HEK293T (cell line): ENCODE measurements around the gene SAMSN1.

Experiments
- CTCF ChIA-PET: fragments of 350-600 bp; formaldehyde crosslinking; extraction: SDS; loops from one replicate; lab custom pipeline; 2021; ENCODE audit warnings: antibody characterized with exemption, inconsistent platforms; lab: Yijun Ruan, JAX
- POLR2A ChIA-PET: fragments of 350-600 bp; formaldehyde crosslinking; extraction: SDS; loops from one replicate; lab custom pipeline; 2020; ENCODE audit warnings: antibody characterized with exemption, inconsistent platforms; lab: Yijun Ruan, JAX
- DNase-seq: peaks from one replicate; pipeline ENCODE4 v3.0.0; 2012; ENCODE audit warnings: mixed read lengths; ENCODE audit errors: extremely low spot score
- ARNT ChIP-seq: fragments of 450-650 bp; IDR thresholded peaks from 2 replicates; pipeline ENCODE4 v1.6.1; 2017; ENCODE audit warnings: mild to moderate bottlenecking
- BHLHE40 ChIP-seq: fragments of 450-650 bp; IDR thresholded peaks from 2 replicates; pipeline ENCODE4 v1.6.1; 2016; ENCODE audit warnings: mild to moderate bottlenecking, moderate library complexity, borderline replicate concordance
- CTBP1 ChIP-seq: fragments of 450-650 bp; IDR thresholded peaks from 2 replicates; pipeline ENCODE4 v1.6.1; 2016; ENCODE audit warnings: borderline replicate concordance
- ELF4 ChIP-seq: fragments of 450-650 bp; IDR thresholded peaks from 2 replicates; pipeline ENCODE4 v1.6.1; 2017; ENCODE audit warnings: antibody characterized with exemption
- FOXA1 ChIP-seq: fragments of 450-650 bp; IDR thresholded peaks from 2 replicates; pipeline ENCODE4 v1.6.1; 2016; ENCODE audit warnings: mild to moderate bottlenecking
- FOXK2 ChIP-seq: fragments of 450-650 bp; IDR thresholded peaks from 2 replicates; pipeline ENCODE4 v1.6.1; 2016; ENCODE audit warnings: mild to moderate bottlenecking
- FOXM1 ChIP-seq: fragments of 450-650 bp; IDR thresholded peaks from 2 replicates; pipeline ENCODE4 v1.6.1; 2017; ENCODE audit warnings: mild to moderate bottlenecking, borderline replicate concordance
- HDGF ChIP-seq: fragments of 450-650 bp; IDR thresholded peaks from 2 replicates; pipeline ENCODE4 v1.6.1; 2017; ENCODE audit warnings: antibody characterized with exemption, borderline replicate concordance
- L3MBTL2 ChIP-seq: fragments of 450-650 bp; conservative IDR thresholded peaks from 2 replicates; pipeline ENCODE4 v1.6.1; 2016; ENCODE audit warnings: mild to moderate bottlenecking
- LEF1 ChIP-seq: fragments of 450-650 bp; IDR thresholded peaks from 2 replicates; pipeline ENCODE4 v1.6.1; 2017; ENCODE audit warnings: mild to moderate bottlenecking, borderline replicate concordance
- NFRKB ChIP-seq: fragments of 450-650 bp; IDR thresholded peaks from 2 replicates; pipeline ENCODE4 v1.6.1; 2016; ENCODE audit warnings: mild to moderate bottlenecking, moderate library complexity
- SP1 ChIP-seq: fragments of 450-650 bp; IDR thresholded peaks from 2 replicates; pipeline ENCODE4 v1.6.1; 2017
- SUZ12 ChIP-seq: fragments of 450-650 bp; IDR thresholded peaks from 2 replicates; pipeline ENCODE4 v1.6.1; 2016; ENCODE audit warnings: mild to moderate bottlenecking
- TARDBP ChIP-seq: fragments of 450-650 bp; IDR thresholded peaks from 2 replicates; pipeline ENCODE4 v1.6.1; 2016
- ZNF384 ChIP-seq: fragments of 450-650 bp; IDR thresholded peaks from 2 replicates; pipeline ENCODE4 v1.6.1; 2016
- TF ChIP-seq, protein P1 (sequence below): fragments of 450-650 bp; IDR thresholded peaks from 2 replicates; pipeline ENCODE4 v1.6.1; 2016

SAMSN1 gene

DNA sequence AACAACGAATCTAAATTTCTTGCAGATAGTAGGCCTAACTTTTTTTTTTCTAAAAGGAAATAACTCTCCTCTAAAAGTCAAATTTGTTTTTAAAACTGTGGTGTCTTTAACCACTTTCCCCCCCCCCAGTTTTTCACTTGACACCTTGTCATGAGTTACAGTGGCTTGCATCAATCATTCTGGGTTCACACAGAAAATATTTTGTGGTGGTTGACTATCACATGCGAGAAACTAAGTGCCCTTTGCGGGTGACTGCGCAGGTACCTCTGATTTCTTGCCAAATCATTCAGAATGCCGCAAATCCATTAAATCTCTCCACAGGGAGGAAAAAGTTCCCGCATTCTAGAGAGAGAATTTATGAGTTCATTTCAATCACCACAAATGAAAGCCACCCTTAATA, 23.8 kb upstream of the SAMSN1 start:
- DNase-seq: no peak
- ChIA-PET CTCF (no interaction called here), POLR2A (no interaction called here)
- TF ChIP-seq SP1 (no peak), FOXA1 (no peak), NFRKB (no peak), FOXM1 (no peak), SUZ12 (no peak), CTBP1 (no peak), ARNT (no peak), ELF4 (no peak), HDGF (no peak), ZNF384 (no peak), BHLHE40 (no peak), TARDBP (no peak), LEF1 (no peak), FOXK2 (no peak), L3MBTL2 (no peak)
- TF ChIP-seq, protein P1, sequence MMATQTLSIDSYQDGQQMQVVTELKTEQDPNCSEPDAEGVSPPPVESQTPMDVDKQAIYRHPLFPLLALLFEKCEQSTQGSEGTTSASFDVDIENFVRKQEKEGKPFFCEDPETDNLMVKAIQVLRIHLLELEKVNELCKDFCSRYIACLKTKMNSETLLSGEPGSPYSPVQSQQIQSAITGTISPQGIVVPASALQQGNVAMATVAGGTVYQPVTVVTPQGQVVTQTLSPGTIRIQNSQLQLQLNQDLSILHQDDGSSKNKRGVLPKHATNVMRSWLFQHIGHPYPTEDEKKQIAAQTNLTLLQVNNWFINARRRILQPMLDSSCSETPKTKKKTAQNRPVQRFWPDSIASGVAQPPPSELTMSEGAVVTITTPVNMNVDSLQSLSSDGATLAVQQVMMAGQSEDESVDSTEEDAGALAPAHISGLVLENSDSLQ: no peak

DNA sequence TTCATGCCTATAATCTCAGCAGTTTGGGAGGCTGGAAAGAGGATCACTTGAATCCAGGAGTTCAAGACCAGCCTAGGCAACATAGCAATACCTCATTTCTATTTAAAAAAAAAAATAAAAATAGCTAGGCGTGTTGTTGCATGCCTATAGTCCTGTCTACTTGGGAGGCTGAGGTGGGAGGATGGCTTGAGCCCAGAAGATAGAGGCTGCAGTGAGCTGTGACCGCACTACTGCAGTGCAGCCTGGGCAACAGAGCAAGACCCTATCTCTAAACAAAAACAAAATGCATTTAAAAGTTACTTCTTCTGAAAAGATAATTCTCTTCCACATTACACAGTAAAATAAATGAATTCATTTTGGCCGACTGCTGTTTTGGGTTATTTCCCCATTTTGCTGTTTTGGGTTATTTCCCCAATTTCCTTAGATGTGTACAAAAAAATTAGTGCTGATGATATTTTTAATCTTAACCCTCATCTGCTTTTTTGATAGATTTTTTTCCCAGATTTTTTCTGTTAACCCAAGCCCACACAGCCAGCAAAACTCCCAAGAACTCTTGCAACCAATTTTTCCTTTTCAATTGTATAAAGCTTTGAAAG, 23.0 kb upstream of the SAMSN1 start:
- POLR2A ChIA-PET: no interaction called here
- TF ChIP-seq SUZ12: no peak
- TF ChIP-seq LEF1: no peak
- TF ChIP-seq TARDBP: no peak
- no peak for TF ChIP-seq FOXA1
- no peak for TF ChIP-seq BHLHE40
- TF ChIP-seq ARNT: no peak
- no peak for TF ChIP-seq FOXM1
- no peak for TF ChIP-seq FOXK2
- no peak for TF ChIP-seq CTBP1
- no peak for TF ChIP-seq HDGF
- no peak for TF ChIP-seq NFRKB
- TF ChIP-seq L3MBTL2: no peak
- no peak for TF ChIP-seq ELF4
- no peak for TF ChIP-seq ZNF384
- no peak for TF ChIP-seq SP1
- TF ChIP-seq, protein P1: no peak
- CTCF ChIA-PET: no interaction called here
- no peak for DNase-seq

DNA sequence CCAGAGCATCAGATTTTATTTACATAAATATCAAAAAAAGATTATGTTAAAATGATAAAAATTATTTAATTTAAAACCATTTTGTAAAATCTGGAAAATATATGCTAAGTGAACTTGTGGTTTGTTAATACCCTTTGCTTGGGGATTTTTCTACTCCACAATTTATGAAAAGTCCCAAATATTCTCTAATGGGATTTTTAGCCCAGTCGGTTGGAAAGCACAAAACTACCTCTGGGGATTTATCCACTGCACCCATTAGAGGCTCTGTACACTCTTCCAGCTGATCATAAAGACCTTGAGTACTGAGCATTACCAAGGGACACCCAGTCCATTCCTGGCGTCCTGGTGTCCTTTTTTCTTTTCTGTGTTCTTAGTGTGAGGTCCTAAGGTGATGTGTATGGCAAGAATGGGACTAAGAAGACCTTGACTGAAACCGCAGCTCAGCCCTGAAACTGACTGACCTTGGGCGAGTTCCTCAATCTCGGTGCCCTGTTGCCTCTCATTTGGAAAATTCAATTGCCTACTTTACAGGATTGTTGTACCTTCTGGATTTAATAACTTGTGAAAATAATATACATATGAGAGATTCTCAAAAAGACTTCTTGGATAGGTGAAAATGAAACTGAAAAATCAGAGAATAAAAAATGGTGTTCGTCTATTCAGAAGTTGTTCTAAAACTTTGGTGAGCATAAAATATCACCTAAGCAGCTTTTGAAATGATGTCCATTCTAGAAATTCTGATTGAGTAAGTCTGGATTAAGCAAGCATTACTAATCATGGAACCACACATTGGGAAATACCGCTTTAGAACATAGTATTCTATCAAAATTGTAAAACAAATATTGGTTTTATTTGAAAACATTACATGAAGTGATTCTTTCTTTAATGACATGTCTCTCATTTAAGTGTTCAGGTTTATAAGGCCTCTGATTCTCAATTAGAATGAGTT, 21.5 kb upstream of the SAMSN1 start:
- no peak for DNase-seq
- CTCF ChIA-PET: no interaction called here
- POLR2A ChIA-PET: no interaction called here
- no peak for TF ChIP-seq FOXM1
- TF ChIP-seq SUZ12: no peak
- TF ChIP-seq L3MBTL2: no peak
- TF ChIP-seq TARDBP: no peak
- TF ChIP-seq ARNT: no peak
- TF ChIP-seq, protein P1: no peak
- no peak for TF ChIP-seq BHLHE40
- no peak for TF ChIP-seq LEF1
- no peak for TF ChIP-seq CTBP1
- no peak for TF ChIP-seq HDGF
- TF ChIP-seq NFRKB: no peak
- TF ChIP-seq FOXA1: no peak
- no peak for TF ChIP-seq ELF4
- TF ChIP-seq FOXK2: no peak
- no peak for TF ChIP-seq ZNF384

DNA sequence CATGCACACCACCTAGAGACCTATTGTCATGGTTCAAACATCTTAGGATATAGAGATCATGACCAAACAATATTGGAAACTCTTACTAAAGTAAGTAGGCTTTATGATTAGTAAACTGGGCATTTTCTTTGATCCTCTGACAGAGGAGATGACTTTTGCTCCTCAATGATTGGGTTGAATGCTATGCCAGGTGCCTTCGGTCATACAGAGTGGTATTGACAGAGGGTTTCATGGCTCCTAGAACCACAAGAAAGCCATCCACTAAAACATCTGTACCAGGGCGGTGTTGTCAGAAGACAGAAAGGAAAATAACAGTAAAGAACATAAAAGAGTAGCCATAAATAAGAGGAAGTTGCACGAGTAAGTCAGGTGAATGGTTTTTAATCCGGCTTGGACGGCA, 20.8 kb upstream of the SAMSN1 start:
- TF ChIP-seq ELF4 (no peak), BHLHE40 (no peak), CTBP1 (no peak), SP1 (no peak), FOXM1 (no peak), ARNT (no peak), SUZ12 (no peak), LEF1 (no peak), L3MBTL2 (no peak), NFRKB (no peak), FOXA1 (no peak), ZNF384 (no peak), FOXK2 (no peak), TARDBP (no peak), HDGF (no peak)
- TF ChIP-seq, protein P1: no peak
- no peak for DNase-seq
- POLR2A ChIA-PET: no interaction called here
- CTCF ChIA-PET: no interaction called here

DNA sequence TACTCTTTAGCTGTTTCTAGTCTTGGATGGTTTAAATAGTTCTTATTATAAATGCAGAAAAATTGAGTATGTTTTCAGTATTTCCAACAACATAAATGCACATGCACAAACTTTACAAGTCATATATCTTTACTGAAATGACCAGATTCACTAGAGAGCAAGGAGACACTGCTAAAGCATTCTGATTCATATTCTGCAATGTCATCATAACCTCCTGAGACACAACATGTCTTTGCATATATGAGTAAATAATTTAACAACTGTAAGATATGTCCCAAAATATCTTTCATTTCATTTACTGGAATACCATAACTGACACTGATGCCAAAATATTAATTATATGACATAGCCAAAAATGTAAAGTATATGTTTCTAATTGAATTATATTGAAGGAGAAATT, 16.8 kb upstream of the SAMSN1 start:
- ChIA-PET CTCF (no interaction called here), POLR2A (no interaction called here)
- TF ChIP-seq BHLHE40 (no peak), L3MBTL2 (no peak), TARDBP (no peak), ZNF384 (no peak), SUZ12 (no peak), NFRKB (no peak), HDGF (no peak), FOXK2 (no peak), FOXM1 (no peak), LEF1 (no peak), ARNT (no peak), SP1 (no peak), ELF4 (no peak), FOXA1 (no peak)
- TF ChIP-seq, protein P1: no peak
- no peak for DNase-seq
